Ovary (tissue), 9 donors: Measurements from ENCODE around the gene ECE2. TPM values are rescaled to one million over a fixed set of nuclear protein-coding genes. Genes with fewer than 3 reads are reported as not detected.

Experiments
- DNase-seq, 5 donors: peaks; one replicate each; pipeline ENCODE4 v3.0.0-alpha.2; 2019 to 2020
- H3K27ac ChIP-seq, 2 donors: fragments of 200-600 bp; one replicate each; pipeline versions ENCODE4 v1.5.1 to v1.8.0; 2019 to 2022
- H3K27me3 ChIP-seq: fragments of 200-600 bp; one replicate; pipeline ENCODE4 v1.8.0; 2022
- H3K36me3 ChIP-seq: fragments of 200-600 bp; sonication (generic); one replicate; pipeline ENCODE4 v1.5.1; 2019
- H3K4me1 ChIP-seq: one replicate; pipeline ENCODE4 v1.8.1; 2013; ENCODE audit warnings: mild to moderate bottlenecking, moderate library complexity; ENCODE audit not compliant: insufficient read depth
- H3K4me3 ChIP-seq: fragments of 200-600 bp; sonication (generic); one replicate; pipeline ENCODE4 v1.5.1; 2017
- H3K9me3 ChIP-seq, 2 donors: fragments of 200-600 bp in 1 of 2; sonication (generic) in 1 of 2; one replicate each; pipeline versions ENCODE4 v1.5.1 to v1.8.1; 2013 to 2019; ENCODE audit warnings: mild to moderate bottlenecking in 1 of 2, moderate library complexity in 1 of 2
- CTCF ChIP-seq, 3 donors: fragments of 450-650 bp in 2 of 3; fragments of 200-600 bp in 1 of 3; IDR thresholded peaks; one replicate each; pipeline versions ENCODE4 v1.5.1 to v1.8.0; 2016 to 2022; ENCODE audit warnings: antibody characterized with exemption in 3 of 3, mild to moderate bottlenecking in 1 of 3
- EP300 ChIP-seq: sonication (generic); formaldehyde crosslinking; IDR thresholded peaks from one replicate; pipeline ENCODE4 v1.6.1; 2017; ENCODE audit warnings: antibody characterized with exemption
- POLR2A ChIP-seq: fragments of 450-650 bp; IDR thresholded peaks from one replicate; pipeline ENCODE4 v1.6.1; 2017; ENCODE audit warnings: antibody characterized with exemption, mild to moderate bottlenecking, moderate library complexity
- whole genome bisulfite sequencing, 3 donors: extraction: QIAGEN DNeasy Blood & Tissue Kit in 1 of 3; methylation state at CpG; one replicate each; pipeline versions ENCODE4 v1.1.5 to v1.1.7; 2013 to 2017; 5-methylcytosine and 5-hydroxymethylcytosine counted together
- intact Hi-C, 4 donors: fragments of 100-400 bp; cut with DNase I; formaldehyde crosslinking; loops; one replicate each; pipeline versions ENCODE4 v1.11.0 to v1.15.1; 2022 to 2023
- polyA plus RNA-seq, 2 donors: library from polyadenylated mRNA; stranded (reverse); fragments of 200-250 nt in 1 of 2; fragments of 350-450 nt in 1 of 2; fragmentation: Illumina TruSeq in 1 of 2; extraction: RNeasy Lipid Tissue Mini Kit (QIAGEN cat#74804) in 1 of 2; gene quantifications; one replicate each; pipeline ENCODE4 v1.2.3, GENCODE V29; 2013 to 2014
- total RNA-seq, 7 donors: library from RNA; depleted of rRNA in 2 of 7; stranded (reverse); fragments of >200 nt in 2 of 7; fragmentation: NEBNext Ultra II Directional in 3 of 7; extraction: Animal tissue kit (Norgen Biotek cat#: 25700) in 3 of 7; gene quantifications; one replicate each; pipeline versions ENCODE4 v1.1.0 to v1.2.4, GENCODE V29; 2016 to 2023
- donor health status: DM: no; HTN: no; CAD: no; lungs with moderate emphysema.
- donor health status: DM: no; HTN: no; CAD: no.
- donor health status: Bipolar disorder and iron deficiency.
- donor health status: DM: yes; HTN: yes; CAD: no.
- donor health status: DM: no; HTN: no; CAD: no.
- donor health status: DM: yes; HTN: yes; CAD: no.

Gene ECE2
- total and polyA plus RNA-seq, 9 donors = 0.43 TPM; not detected in 8

- peak; percentile 98 to 99 (median 99) for DNase-seq
- Histone ChIP-seq H3K4me3 (peak within 1 kb of the TSS; percentile 79), H3K36me3 (no peaks in the 10 kb centered on the region), H3K9me3 (no peaks in the 10 kb centered on the region), H3K4me1 (peaks cover 4% of the 10 kb centered on the region), H3K27me3 (no peaks in the 10 kb centered on the region), H3K27ac (peak within 1 kb of the TSS; percentile 24 to 58)
- TF ChIP-seq CTCF (IDR thresholded peaks at IDR 0.05) = peak in 1 of 3 donors; percentile 15
- TF ChIP-seq POLR2A = peak; percentile 75
- TF ChIP-seq EP300 = peak; percentile 14
- intact Hi-C loops = loop anchor here in 1 of 4 donors (10.0 kb wide), 1 partner anchor 216 kb away; no protein-coding TSS in a partner anchor
- WGBS, 3 donors = 0 to 1% (median 0%) methylated on average over 70 to 78 of the region's 78 CpGs
These were observed 23.1 kb downstream of the ECE2 start, which contains the start of gene PSMD2 for GRCh38 chr3:184298759-184299487. Gene PSMD2 (plus strand): TSS chr3:184299241. CDS start chr3:184299267, 26 bp downstream.

- 13 to 15% (median 14%) methylated on average over 29 of the region's 29 CpGs for WGBS, 3 donors
- intact Hi-C loops = loop anchor here in 1 of 4 donors (10.0 kb wide), 2 partner anchors 55 to 215 kb away; no protein-coding TSS in a partner anchor
- H3K27ac ChIP-seq = peak overlapping the region in 1 of 2 donors; percentile 24
- H3K4me3 ChIP-seq = peak overlapping the region; percentile 79
- no peaks in the 10 kb centered on the region for H3K9me3 ChIP-seq
- no peak for TF ChIP-seq EP300
- TF ChIP-seq CTCF (IDR thresholded peaks at IDR 0.05) = no peak
- no peak for TF ChIP-seq POLR2A
- DNase-seq = no peak
- no peaks in the 10 kb centered on the region for H3K27me3 ChIP-seq
- H3K4me1 ChIP-seq = peaks cover 4% of the 10 kb centered on the region
- no peaks in the 10 kb centered on the region for H3K36me3 ChIP-seq
These were observed 23.9 kb downstream of the ECE2 start for GRCh38 chr3:184299488-184300377.

GRCh38 chr3:184300378-184300720, 24.5 kb downstream of the ECE2 start:
- no peak overlapping the region for H3K4me3 ChIP-seq
- no peaks in the 10 kb centered on the region for H3K36me3 ChIP-seq

More at GRCh38 chr3:184300378-184300720, 24.5 kb downstream of the ECE2 start:
- Histone ChIP-seq H3K27me3 (no peaks in the 10 kb centered on the region), H3K27ac (no peak overlapping the region), H3K4me1 (peaks cover 4% of the 10 kb centered on the region), H3K9me3 (no peaks in the 10 kb centered on the region)
- no peak for DNase-seq
- TF ChIP-seq EP300 = no peak
- TF ChIP-seq POLR2A = no peak
- TF ChIP-seq CTCF (IDR thresholded peaks at IDR 0.05) = no peak
- WGBS, 3 donors = 59 to 78% (median 68%) methylated on average over 3 of the region's 3 CpGs
- intact Hi-C loops = loop anchor here in 1 of 4 donors (10.0 kb wide), 1 partner anchor 54 kb away; no protein-coding TSS in a partner anchor
